SU-DHL-6 (cell line): ENCODE measurements around the gene DDX31.

ENCODE experiments used
- EZH2phosphoT487 ChIP-seq: fragments of 200-600 bp; sonication (generic), shearing (Covaris generic); conservative IDR thresholded peaks from 2 replicates; pipeline ENCODE4 v1.6.1; 2018; ENCODE audit warnings: mild to moderate bottlenecking, antibody characterized with exemption, low read length, moderate library complexity, mixed read lengths
- TF ChIP-seq, protein P1 (sequence below): fragments of 200-600 bp; sonication (generic); IDR thresholded peaks from one replicate; pipeline ENCODE4 v1.5.1; 2017; ENCODE audit warnings: antibody characterized with exemption, mild to moderate bottlenecking, low read length, moderate library complexity; ENCODE audit not compliant: insufficient read depth, poor library complexity, severe bottlenecking

DNA sequence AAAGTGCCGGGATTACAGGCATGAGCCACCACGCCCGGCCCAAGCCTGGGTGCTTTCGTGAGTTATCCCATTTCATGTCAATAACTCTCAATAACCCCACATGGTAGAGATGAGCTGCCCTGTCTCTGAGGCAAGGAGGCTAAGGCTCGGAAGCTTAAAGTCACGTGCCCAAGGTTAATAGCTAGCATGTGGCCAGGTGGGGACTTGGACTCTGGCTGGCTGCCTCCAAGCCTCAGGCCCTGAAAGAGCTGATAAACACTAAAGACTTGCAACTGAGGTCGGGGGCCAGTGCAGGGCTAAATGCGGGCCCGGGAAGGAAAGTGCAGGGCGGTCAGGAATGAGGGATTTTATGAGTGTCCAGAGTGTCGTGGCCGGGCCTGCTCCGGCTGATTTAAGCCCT, 118.2 kb downstream of the DDX31 start:
- TF ChIP-seq, protein P1, sequence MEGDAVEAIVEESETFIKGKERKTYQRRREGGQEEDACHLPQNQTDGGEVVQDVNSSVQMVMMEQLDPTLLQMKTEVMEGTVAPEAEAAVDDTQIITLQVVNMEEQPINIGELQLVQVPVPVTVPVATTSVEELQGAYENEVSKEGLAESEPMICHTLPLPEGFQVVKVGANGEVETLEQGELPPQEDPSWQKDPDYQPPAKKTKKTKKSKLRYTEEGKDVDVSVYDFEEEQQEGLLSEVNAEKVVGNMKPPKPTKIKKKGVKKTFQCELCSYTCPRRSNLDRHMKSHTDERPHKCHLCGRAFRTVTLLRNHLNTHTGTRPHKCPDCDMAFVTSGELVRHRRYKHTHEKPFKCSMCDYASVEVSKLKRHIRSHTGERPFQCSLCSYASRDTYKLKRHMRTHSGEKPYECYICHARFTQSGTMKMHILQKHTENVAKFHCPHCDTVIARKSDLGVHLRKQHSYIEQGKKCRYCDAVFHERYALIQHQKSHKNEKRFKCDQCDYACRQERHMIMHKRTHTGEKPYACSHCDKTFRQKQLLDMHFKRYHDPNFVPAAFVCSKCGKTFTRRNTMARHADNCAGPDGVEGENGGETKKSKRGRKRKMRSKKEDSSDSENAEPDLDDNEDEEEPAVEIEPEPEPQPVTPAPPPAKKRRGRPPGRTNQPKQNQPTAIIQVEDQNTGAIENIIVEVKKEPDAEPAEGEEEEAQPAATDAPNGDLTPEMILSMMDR, result no peak
- no peak for TF ChIP-seq EZH2phosphoT487
